Activated effector memory CD4-positive, alpha-beta T cell treated with Interleukin-2 at 50 U/mL for 16 hours (primary cell): Measurements from ENCODE around the gene DLX5.
"Not testable (repeated sequence)": the region's sequence is repeated elsewhere in the genome, so short reads cannot be mapped to it uniquely, and the experiment has no call there.

Experiments used
- DNase-seq: peaks from one replicate; pipeline ENCODE4 v3.0.0-alpha.2; 2020

The DLX5 gene

DNA sequence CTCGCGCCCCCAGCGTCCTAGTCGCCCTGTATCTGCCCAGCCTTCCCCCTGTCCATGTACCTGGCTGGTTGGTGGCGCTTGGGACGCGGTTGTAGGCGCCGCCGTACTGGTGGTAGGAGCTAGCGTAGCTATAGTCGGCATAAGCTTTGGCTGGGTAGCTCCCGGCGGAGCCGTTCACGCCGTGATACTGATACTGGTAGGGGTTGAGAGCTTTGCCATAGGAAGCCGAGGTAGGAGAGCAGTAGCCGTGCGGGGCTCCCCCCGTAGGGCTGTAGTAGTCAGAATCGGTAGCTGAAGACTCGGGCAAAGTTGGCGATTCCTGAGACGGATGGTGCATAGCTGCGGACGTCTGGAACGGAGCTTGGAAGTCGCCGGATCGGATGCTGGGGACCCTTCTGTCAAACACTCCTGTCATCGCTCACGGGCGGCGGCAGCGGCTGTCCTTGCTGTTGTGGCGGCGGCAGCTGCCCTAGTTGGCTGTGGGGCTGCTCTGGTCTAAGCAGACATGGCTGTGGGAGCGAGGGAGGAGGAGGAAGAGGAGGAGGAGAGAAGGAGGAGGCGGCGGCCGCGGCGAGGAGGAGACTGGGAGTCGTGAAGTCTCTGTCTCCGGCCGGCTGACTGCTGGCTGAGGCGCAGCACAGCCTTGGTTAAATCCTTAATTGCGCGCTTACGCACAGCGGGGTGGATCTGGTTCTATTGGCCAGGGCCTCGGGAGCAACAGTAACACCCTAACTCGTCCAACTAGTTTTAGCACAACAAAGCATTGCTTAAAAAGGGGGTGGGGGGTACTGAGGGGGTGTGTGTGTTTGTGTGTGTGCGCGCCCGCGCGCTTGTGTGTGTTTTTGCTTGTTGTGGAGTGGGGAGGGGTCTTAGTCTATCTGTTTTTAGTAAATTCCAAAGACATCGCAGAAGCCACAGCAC lies at the start of gene DLX5:
DLX5 (minus strand) TSS at position 623 of the 921 bp plus-strand sequence; CDS start at position 415, 208 bp downstream.
- no peak for DNase-seq

DNA sequence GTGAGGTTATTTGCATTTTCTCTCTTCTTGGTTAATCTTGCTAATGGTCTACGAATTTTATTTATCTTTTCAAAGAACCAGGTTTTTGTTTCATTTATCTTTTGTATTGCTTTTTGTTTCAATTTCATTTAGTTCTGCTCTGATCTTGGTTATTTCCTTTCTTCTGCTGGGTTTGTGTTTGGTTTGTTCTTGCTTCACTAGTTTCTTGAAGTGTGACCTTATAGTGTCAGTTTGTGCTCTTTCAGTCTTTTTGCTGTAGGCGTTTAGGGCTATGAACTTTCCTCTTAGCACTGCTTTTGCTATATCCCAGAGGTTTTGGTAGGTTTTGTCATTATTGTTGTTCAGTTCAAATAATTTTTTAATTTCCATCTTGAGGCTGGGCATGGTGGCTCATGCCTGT lies 47.4 kb upstream of the DLX5 start:
- not testable (repeated sequence) for DNase-seq

DNA sequence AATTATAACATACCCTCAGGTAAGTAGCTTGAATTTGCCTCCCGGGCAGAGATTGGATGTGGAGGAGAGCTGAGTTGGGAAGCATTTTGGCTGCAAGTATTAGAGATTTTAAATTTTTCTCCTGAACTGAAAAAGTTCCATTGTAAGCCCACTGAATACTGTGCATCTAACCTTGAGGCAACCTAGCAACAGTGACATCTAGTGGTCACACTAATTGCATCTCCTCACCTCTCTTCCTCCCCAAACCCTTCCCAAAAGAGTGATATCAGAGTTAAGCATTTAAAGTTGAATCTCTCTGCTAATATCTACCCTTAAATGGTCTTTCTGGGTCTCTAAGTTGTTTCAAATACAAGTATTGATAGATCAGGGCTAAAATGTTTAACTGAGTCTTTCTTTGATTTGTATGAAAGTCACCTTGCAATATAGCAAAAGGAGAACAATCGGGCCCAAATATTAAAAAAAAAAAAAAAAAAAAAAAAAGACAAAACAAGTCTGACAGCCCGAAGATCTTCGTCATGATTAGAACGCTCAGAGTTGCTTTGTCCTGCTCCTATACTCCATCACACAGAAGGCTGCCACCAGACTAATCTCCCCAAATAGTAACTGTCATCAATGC lies 40.4 kb upstream of the DLX5 start:
- DNase-seq = no peak

DNA sequence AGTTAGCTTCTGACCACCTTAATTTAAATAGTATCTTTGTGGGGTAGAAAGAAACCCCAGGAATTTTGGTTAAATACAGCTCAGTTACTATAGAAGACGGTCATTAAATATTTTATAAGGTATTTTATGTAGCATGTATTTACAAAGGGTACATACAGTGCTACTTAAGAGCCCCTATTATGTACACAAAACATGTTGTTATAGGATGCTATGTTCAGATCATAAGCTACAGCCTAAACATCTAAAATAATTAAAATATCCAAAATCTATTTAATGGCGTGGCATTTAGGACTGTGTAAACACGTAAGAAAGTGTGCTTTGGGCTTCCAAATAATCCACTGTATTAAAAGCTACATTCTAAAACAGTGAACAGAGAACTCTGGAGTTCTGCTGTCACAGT lies 39.4 kb upstream of the DLX5 start:
- DNase-seq = no peak

DNA sequence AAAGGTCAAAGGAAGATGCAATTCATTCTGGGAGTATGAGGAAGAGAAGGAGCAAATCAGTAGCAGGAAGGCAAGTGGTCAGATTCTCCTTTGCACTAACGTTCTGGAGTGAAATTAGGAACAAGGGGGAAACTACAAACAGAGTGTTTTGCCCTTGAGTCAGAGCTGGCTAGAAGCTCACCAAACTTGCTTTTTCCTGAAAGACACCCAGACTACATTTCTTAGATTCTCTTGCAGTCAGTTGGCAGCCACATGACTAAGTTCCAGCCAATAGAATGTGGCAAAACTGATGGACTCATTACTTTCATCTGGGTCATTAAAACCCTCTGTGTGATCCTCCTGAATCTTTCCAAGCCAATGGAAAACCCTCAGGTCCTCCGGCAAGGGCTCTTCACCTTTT lies 18.6 kb upstream of the DLX5 start:
- no peak for DNase-seq

DNA sequence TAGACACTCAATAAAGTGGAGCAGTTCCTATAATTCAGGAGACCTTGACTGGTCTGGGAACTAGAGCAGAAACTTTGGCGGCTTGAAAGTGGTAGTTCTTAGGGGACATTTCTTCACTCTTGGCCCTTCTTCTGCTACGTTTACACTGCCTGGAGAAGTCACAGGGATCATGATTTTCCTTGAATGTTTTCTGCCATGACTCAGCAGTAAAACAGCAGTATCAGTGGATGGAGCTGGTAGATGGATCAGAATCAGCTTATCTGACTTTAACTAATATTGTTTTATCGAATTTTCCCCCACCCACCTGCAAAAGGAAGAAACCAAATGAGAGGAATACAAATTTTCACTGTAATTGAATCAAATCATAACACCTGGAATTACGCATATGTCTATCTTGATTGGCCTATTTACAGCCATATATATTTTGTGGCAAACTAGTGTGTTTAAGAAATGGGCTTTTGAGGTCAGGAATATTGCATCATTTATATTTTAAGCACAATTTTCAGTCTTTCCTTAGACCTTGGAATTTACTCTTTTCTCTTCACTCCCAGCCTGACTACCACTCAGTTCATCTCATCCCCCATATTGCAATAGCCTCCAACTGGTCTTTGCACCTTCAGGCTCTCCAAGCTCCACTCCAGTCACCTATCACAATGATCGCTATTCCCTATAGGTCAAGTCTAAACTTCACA lies 14.9 kb upstream of the DLX5 start:
- DNase-seq = no peak

DNA sequence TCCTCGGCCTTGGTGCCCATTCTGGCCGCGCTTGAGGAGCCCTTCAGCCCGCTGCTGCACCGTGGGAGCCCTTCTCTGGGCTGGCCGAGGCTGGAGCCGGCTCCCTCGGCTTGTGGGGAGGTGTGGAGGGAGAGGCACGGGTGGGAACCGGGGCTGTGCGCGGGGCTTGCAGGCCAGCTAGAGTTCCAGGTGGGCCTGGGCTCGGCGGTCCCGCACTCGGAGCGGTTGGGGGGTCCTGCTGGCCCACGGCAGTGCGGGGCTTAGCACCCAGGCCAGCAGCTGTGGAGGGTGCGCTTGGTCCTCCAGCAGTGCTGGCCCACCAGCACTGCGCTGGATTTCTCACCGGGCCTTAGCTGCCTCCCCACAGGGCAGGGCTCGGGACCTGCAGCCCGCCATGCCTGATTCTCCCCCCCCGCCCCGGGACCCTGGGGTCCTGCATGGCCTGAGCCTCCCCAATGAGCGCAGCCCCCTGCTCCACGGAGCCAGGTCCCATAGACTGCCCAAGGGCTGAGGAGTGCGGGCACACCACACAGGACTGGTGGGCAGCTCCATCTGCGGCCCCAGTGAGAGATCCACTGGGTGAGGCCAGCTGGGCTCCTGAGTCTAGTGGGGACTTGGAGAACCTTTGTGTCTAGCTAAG lies 9.7 kb upstream of the DLX5 start:
- not testable (repeated sequence) for DNase-seq

DNA sequence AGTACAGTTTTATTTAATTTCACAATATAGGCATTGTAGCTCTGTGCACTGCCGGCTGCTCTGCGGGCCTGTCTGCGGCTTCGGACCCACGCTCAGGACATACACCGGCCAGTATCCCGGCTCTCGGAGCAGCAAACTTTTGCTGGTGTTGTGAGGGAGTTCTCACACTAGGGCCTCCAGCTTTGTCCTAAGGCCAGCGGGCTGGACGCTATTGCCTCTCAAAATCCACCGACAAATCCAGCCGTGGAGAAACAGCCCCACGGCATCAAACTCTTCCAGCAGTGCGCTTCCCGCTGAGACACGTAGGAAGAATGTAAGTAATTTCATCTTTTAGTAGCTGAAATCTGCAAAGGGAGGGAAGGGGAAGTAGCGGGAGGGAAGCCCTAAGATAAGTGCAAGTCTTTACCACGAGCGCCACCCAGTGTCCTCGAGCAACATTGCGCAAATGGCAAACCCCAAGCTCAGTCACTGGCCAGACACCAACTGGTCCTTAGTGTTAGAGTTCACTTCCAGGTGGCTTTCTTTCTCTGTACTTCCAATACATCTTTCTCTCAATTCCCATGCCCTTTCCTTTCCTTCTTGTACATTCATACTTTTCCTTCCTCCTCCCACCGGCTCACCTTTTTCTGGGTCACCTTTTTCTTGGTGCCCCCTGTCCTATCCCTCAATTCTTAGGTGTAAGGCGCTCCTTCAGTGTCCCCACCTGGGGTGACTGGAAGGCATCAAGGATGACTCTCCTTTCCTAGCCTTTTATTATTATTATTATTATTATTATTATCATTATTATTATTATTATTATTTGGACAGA lies 3.0 kb upstream of the DLX5 start:
- peak; percentile 27 for DNase-seq

DNA sequence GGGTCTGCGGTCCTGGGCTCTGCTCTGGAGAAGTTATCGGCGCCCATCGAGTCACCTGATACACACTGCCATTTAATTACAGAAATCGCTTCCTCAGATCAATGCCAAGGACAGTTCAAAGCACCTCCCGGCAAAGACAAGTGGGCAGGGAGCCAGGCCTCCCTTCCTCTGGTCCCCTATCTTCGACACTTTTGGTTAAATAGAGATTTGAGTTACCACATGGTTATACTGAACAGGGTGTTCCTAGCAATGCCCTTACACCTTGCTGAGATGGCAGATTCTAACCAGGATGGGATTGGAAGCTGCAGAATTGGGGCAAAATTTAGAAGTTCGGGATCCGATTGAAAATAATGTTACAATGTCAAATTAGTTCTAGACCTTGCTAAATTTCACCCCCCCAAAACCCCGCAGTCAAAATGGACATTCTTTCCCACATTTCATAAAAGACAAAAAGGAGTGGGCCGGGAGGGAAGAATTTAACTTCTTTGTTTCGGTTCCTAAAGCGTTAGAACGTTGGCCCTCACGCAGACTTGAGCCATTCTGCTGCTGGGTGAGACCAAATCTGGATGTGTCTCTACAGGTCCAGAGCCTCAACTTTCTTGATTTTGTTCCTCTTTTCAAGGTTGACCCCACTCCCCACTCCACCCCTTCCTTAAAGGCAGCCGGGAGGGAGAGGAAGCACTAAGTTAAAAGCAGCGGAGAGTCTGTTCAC lies 2.2 kb upstream of the DLX5 start:
- DNase-seq = no peak

DNA sequence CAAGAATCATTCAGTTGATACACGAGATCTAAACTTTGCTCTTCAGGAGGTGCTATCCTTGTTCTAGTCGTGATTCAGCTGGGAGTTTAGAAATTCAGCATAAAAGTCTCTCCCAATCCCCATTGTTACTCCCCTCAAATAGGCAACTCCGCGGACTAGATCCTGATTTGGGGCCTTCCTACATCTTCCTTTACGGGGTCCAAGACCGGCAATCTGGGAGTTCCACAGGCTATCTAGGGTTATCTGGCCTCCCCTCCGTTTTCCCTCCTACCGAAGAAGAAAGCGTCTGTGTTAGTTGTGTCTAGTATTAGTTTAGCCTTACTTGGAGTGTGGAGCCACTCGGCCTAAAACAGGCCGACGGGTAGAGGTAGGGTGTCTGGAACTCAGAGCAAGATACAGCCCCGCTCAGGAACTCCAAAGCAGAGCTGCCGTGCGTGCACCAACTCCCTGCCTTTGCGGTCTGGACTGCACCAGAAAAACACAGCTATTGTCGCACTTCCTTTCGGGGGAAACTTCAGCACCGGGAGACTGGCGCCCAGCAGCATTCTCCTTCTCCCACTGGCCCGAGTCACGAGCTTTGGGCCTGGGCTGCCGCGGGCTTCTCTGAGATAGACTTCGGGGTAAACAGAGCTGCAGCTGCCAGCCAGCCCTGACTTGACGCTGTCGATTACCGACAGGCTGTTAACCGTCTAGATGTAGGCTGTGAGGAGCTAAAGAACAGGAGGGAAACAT lies 1.5 kb upstream of the DLX5 start:
- DNase-seq = no peak

DNA sequence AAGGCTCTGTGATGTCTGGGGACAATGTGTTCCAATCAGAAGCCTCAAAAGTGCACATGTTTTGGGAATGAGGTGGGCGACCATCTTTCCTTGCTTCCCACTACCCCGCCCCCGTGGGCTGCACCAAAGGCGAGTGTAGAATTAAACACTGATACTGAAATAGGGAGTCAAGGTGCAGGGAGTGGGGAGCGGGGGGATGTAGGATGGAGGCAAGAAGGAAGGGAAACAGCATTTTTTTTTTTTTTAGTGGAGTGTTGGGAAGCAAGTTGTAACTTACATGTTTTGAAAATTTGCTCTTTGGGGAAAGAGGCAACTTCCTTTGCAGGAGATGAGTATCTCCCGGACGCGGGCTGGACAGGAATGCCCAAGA lies 484 bp upstream of the DLX5 start:
- no peak for DNase-seq

DNA sequence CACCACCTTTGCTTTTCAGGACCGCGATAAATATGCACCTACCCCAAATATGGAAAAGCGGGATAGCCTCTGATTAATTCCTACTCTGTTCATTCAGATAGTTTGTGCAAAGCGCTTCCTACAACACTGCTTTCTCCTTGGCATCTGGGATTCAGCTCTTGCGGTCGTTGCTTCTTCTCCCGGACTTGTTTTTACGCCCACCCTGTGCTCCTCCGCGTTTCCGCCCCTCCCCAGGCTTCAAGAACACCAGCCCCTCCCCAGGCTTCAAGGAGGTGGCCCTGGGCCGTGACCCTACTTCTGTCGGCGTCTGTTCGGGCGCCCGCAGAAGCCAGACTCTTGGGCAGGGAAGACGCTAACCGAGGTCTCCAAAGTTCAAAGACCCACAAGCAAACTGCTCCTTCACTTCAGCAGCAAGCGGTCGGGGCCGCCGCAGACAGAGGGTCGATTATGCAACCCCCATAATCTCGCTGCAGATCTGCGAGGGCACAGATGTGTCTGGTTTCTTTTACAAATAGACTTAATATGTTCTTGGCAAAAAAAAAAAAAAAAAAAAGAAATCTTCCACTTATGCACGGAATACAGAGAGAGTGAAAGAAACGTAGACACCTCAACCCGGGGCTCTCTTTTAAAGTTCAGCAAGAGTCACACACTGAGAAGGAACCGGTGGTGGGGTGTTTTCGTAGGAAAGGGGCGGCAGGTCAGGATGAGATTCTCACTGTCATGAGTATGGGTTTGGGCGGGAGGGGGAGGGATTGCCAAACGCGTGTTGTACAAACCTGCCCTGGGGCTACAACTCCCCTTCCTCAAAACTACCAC lies 1.9 kb downstream of the DLX5 start:
- no peak for DNase-seq

DNA sequence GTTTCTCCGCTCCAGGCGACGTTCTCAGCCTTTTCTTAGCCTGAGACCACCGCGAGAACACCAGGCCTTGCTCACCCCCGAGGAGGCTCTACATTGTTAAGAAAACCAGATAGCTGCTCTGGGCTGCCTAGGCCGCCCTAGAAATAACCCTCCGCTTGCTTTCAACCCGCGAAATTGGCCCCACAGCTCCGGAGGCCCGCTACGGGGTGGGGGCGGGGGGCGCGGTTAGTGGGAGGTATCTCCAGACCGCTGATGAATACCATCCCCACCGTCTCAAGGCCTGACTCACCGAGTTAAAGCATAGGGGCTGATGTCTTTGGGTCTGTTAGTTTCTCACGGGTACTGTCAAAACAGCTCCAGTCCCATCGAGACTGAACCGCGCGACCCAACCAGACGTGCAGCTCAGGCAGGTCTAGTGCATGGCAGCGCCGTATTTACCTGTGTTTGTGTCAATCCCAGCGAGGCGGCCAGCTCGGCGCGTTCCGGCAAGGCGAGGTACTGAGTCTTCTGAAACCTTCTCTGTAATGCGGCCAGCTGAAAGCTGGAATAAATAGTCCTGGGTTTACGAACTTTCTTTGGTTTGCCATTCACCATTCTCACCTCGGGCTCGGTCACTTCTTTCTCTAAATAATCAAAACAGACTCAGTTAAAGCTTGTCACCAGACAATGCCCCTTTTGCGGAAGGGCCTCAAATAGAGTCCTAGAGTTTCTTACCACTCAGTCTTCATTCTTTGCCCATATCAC lies 2.7 kb downstream of the DLX5 start:
- no peak for DNase-seq

DNA sequence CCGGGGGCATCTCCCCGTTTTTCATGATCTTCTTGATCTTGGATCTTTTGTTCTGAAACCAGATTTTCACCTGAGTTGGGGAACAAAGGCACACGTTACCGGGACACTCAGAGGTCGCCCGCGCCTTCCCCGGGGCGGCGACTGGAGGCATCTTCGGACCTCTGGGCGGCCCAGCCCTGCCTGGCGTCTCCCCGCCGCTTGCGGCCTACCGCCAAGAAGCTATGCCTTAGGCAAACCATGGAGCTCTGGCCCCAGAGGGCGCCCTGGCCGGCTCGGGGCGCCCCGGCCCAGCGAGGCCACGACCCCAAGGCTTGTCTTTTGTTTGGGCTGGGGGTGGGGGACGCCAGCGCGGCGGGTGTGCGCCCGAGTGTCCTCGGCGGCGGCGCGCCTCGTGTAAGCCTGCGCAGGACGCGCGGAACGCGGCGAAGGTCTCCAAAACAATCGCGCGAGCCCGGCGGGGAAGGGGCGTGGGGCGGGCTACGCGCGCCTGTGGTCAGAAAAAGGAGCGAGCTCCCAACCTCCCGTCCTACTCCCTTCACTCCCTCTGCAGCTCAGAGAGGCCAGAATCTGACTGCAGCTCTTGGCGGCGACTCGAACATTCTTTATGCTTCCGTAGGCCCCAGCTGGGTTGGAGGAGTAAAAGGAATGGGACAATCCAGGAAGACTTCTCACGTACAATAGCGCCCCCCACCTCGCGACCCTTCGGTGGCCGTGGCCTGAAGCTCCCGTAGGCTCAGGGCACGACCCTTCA lies 3.5 kb downstream of the DLX5 start:
- no peak for DNase-seq

DNA sequence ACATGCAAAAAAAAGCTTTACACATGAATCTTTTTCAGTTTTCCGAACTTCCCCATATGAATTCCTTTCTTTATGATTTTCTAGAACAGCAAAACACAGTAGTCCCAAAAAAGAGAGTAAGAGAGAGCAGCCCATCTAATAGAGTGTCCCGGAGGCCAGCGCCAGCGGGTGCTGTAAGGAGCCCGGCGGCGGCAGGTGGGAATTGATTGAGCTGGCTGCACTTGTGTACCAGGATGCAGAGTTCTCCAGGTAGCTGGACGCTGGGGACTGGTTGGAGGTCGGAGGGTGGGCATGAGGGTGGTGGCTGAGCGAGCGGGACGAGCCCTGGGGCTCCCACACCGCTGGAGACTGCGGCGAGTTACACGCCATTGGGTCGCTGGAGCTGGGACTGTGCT lies 4.0 kb downstream of the DLX5 start:
- no peak for DNase-seq

DNA sequence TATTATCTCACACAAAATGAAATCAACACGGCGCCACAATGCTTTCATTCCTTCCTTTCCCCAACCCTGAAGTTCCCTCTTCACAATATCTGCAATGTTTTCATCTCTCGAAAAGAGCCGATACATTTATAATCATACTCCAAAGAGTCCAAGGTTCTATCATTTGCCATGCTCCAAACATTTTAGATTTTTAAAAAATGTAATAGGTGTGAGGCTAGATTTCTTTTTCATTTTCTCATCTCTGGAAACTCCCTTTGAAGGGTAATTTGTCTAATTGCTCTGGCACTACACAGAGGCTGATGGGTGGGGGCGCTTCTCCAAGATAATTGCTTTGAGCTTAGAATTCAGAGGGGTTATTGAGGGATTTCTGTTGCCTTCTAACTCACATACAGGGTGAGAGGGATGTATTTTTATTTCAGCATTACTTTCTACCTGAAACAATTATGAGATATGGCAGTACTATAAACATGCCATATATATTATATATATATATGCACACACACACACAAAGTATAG lies 4.9 kb downstream of the DLX5 start:
- no peak for DNase-seq

DNA sequence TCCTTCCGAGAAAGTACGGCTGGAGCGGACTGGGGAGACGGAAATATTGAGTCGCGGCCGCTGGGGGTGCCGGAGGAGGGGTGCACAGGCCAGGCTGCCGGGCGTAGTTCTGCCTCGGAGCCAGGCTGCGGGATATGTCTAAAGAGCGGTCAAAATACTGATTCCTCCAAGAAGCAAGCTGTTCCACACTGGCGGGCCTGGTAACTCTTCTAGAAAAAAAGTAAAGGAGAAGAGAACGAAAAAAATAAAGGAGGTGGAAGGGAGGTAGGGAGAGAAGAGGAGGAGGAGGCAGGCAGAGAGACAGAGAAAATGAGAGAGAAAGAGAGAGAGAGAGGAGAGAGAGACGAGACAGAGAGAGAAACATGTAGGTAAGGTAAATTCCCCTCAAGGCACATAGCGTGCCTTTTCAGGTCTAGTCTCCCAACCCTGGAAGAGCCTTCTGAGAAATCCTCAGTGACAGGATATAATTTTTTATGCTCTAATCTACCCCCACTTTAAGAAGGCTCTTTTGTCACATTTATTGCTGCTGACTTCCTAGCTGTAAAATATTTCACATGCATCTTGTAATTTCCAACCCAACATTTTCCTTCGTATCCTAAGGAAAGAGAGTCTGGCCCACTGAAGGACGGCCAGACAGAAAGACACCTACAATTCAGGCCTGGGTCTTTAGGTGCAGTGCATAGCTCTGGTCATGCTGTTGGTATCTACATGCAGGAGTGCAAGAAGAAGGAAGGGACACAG lies 5.7 kb downstream of the DLX5 start:
- DNase-seq = no peak

DNA sequence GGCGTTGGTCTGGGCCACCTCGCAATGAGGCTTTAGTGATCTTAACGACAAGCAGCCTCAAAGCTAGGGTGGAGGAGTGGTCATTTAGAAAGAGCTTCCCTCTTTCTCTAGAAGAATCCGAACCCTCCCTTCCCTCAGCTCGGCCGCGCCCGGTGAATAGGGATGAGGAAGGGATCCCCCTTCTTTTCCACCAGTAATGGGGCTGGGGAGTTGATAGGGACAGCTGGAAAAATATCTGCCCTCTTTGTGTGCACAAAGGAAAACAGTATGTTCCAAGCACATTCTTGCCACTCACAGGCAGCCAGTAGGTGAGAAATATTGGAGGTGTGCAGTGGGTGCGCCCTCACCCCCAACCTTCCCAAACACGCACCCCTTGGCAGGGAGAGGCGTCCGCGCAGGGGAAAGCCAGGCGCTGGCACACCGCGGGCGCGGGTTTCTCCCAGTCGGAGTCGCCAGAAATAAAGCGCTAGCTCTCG lies 6.5 kb downstream of the DLX5 start:
- no peak for DNase-seq
